ENCODE measurements around the gene PIK3CB.

The PIK3CB gene

GRCh38 chr3:138724443-138724842, 110.3 kb downstream of the PIK3CB start:
- H3K4me3 ChIP-seq (ENCODE audit: low read depth, low read length), result no peak overlapping the region
- in situ Hi-C loops (cut with HindIII; ENCODE audit: low pct_ligation_motif_present, low sequenced_read_pairs), result no loop called here
- DNase-seq, result no peak
- H3K36me3 ChIP-seq (replicated peaks), result no peaks in the 10 kb centered on the region
- H3K27ac ChIP-seq, result no peak overlapping the region
- no peaks in the 10 kb centered on the region for H3K27me3 ChIP-seq (replicated peaks)
- TF ChIP-seq CTCF (IDR thresholded peaks at IDR 0.05; ENCODE audit: low read depth, low read length, missing control alignments), result no peak

GRCh38 chr3:138718849-138719248, 115.9 kb downstream of the PIK3CB start:
- Histone ChIP-seq H3K27ac (no peak overlapping the region), H3K4me3 (ENCODE audit: low read depth, low read length) (no peak overlapping the region), H3K27me3 (replicated peaks) (no peaks in the 10 kb centered on the region), H3K36me3 (replicated peaks) (no peaks in the 10 kb centered on the region)
- in situ Hi-C loops (cut with HindIII; ENCODE audit: low pct_ligation_motif_present, low sequenced_read_pairs), result no loop called here
- TF ChIP-seq CTCF (IDR thresholded peaks at IDR 0.05; ENCODE audit: low read depth, low read length, missing control alignments), result no peak
- DNase-seq, result no peak

- Histone ChIP-seq H3K27me3 (replicated peaks) (no peaks in the 10 kb centered on the region), H3K4me3 (ENCODE audit: low read depth, low read length) (no peak overlapping the region), H3K27ac (no peak overlapping the region), H3K36me3 (replicated peaks) (no peaks in the 10 kb centered on the region)
- no peak for DNase-seq
- no peak for TF ChIP-seq CTCF (IDR thresholded peaks at IDR 0.05; ENCODE audit: low read depth, low read length, missing control alignments)
- in situ Hi-C loops (cut with HindIII; ENCODE audit: low pct_ligation_motif_present, low sequenced_read_pairs), result no loop called here
These were observed 117.4 kb downstream of the PIK3CB start for GRCh38 chr3:138717348-138717747.

- H3K27me3 ChIP-seq (replicated peaks), result no peaks in the 10 kb centered on the region
- no peak for TF ChIP-seq CTCF (IDR thresholded peaks at IDR 0.05; ENCODE audit: low read depth, low read length, missing control alignments)
- no peak for DNase-seq
- H3K27ac ChIP-seq, result no peak overlapping the region
- no peak overlapping the region for H3K4me3 ChIP-seq (ENCODE audit: low read depth, low read length)
- H3K36me3 ChIP-seq (replicated peaks), result no peaks in the 10 kb centered on the region
- in situ Hi-C loops (cut with HindIII; ENCODE audit: low pct_ligation_motif_present, low sequenced_read_pairs), result no loop called here
These were observed 122.6 kb downstream of the PIK3CB start for GRCh38 chr3:138712086-138712485.

GRCh38 chr3:138705675-138706074, 129.1 kb downstream of the PIK3CB start:
- no peak for DNase-seq
- H3K36me3 ChIP-seq (replicated peaks), result peaks cover 2% of the 10 kb centered on the region
- H3K27me3 ChIP-seq (replicated peaks), result no peaks in the 10 kb centered on the region
- TF ChIP-seq CTCF (IDR thresholded peaks at IDR 0.05; ENCODE audit: low read depth, low read length, missing control alignments), result no peak
- no peak overlapping the region for H3K27ac ChIP-seq
- no peak overlapping the region for H3K4me3 ChIP-seq (ENCODE audit: low read depth, low read length)
- in situ Hi-C loops (cut with HindIII; ENCODE audit: low pct_ligation_motif_present, low sequenced_read_pairs), result no loop called here

GRCh38 chr3:138696666-138697370, 137.9 kb downstream of the PIK3CB start:
- H3K27ac ChIP-seq, result no peak overlapping the region

More at GRCh38 chr3:138696666-138697370, 137.9 kb downstream of the PIK3CB start:
- Histone ChIP-seq H3K36me3 (replicated peaks) (no peaks in the 10 kb centered on the region), H3K27me3 (replicated peaks) (no peaks in the 10 kb centered on the region), H3K4me3 (ENCODE audit: low read depth, low read length) (no peak overlapping the region)
- DNase-seq, result no peak
- in situ Hi-C loops (cut with HindIII; ENCODE audit: low pct_ligation_motif_present, low sequenced_read_pairs), result loop anchor here (25.0 kb wide), 1 partner anchor 215 kb away; no protein-coding TSS in a partner anchor
- no peak for TF ChIP-seq CTCF (IDR thresholded peaks at IDR 0.05; ENCODE audit: low read depth, low read length, missing control alignments)
